ENCODE results near the gene ZNF521. TPM values are rescaled to one million over a fixed set of nuclear protein-coding genes. Genes with fewer than 3 reads are reported as not detected.

Gene ZNF521
- total RNA-seq, 4 donors from 2014 or later, result 4.7 to 15.4 (median 7.7) TPM

- TF ChIP-seq POLR2A (IDR thresholded peaks at IDR 0.05) (no peak), CTCF (IDR thresholded peaks at IDR 0.05) (no peak)
- H3K4me3 ChIP-seq (ENCODE audit: low read depth, poor library complexity, severe bottlenecking), result no peak overlapping the region
- intact Hi-C loops (cut with DNase I; ENCODE audit: low total_unique reads), result no loop called here
- 33 to 36% methylated on average over 12 of the region's 12 CpGs for WGBS, 2 donors
- DNase-seq (ENCODE audit: low spot score in 2 of 2), result no peak
These were observed 118.2 kb downstream of the ZNF521 start for GRCh38 chr18:25233528-25234321.

- 50 to 64% methylated on average over 5 of the region's 5 CpGs for WGBS, 2 donors
- H3K4me3 ChIP-seq (ENCODE audit: low read depth, poor library complexity, severe bottlenecking), result no peak overlapping the region
- intact Hi-C loops (cut with DNase I; ENCODE audit: low total_unique reads), result no loop called here
- TF ChIP-seq CTCF (IDR thresholded peaks at IDR 0.05) (no peak), POLR2A (IDR thresholded peaks at IDR 0.05) (no peak)
- no peak for DNase-seq (ENCODE audit: low spot score in 2 of 2)
These were observed 120.7 kb downstream of the ZNF521 start for GRCh38 chr18:25231327-25231691.

GRCh38 chr18:25230658-25231326, 121.2 kb downstream of the ZNF521 start:
- TF ChIP-seq CTCF (IDR thresholded peaks at IDR 0.05) (no peak), POLR2A (IDR thresholded peaks at IDR 0.05) (no peak)
- WGBS, 2 donors, result 31 to 41% methylated on average over 10 of the region's 10 CpGs
- DNase-seq (ENCODE audit: low spot score in 2 of 2), result peak; percentile 86 to 92
- intact Hi-C loops (cut with DNase I; ENCODE audit: low total_unique reads), result no loop called here
- H3K4me3 ChIP-seq (ENCODE audit: low read depth, poor library complexity, severe bottlenecking), result no peak overlapping the region

- no peak for DNase-seq (ENCODE audit: low spot score in 2 of 2)
- intact Hi-C loops (cut with DNase I; ENCODE audit: low total_unique reads), result no loop called here
- no peak for TF ChIP-seq POLR2A (IDR thresholded peaks at IDR 0.05)
- TF ChIP-seq CTCF (IDR thresholded peaks at IDR 0.05), result no peak
- 71 to 73% methylated on average over 2 of the region's 2 CpGs for WGBS, 2 donors
- H3K4me3 ChIP-seq (ENCODE audit: low read depth, poor library complexity, severe bottlenecking), result no peak overlapping the region
These were observed 122.0 kb downstream of the ZNF521 start for GRCh38 chr18:25229920-25230319.

- TF ChIP-seq POLR2A (IDR thresholded peaks at IDR 0.05), result no peak
- TF ChIP-seq CTCF (IDR thresholded peaks at IDR 0.05), result no peak
- H3K4me3 ChIP-seq (ENCODE audit: low read depth, poor library complexity, severe bottlenecking), result no peak overlapping the region
- no peak for DNase-seq (ENCODE audit: low spot score in 2 of 2)
- intact Hi-C loops (cut with DNase I; ENCODE audit: low total_unique reads), result no loop called here
- WGBS, 2 donors, result 14 to 21% methylated on average over 3 of the region's 3 CpGs
These were observed 122.9 kb downstream of the ZNF521 start for GRCh38 chr18:25229081-25229480.
